NCI-H446 treated with DMSO at 0.1 percent for 48 hours (cell line): ENCODE data around the gene SQOR.
A peak's percentile ranks its signal among the peaks of the same experiment; 100 is the strongest.
"Not testable (repeated sequence)": the region's sequence is repeated elsewhere in the genome, so short reads cannot be mapped to it uniquely, and the experiment has no call there.

ENCODE experiments used
- DNase-seq: peaks from one replicate; lab custom pipeline; 2025; lab: John Stamatoyannopoulos, UW

The SQOR gene

GRCh38 chr15:45631776-45632175 lies 3.1 kb upstream of the SQOR start:
- no peak for DNase-seq

- no peak for DNase-seq
These were observed 386 bp downstream of the SQOR start for GRCh38 chr15:45635191-45635638.

GRCh38 chr15:45635763-45636292 lies 999 bp downstream of the SQOR start:
- no peak for DNase-seq

GRCh38 chr15:45637141-45637540 lies 2.3 kb downstream of the SQOR start:
- no peak for DNase-seq

- peak; percentile 17 for DNase-seq
These were observed 2.8 kb downstream of the SQOR start for GRCh38 chr15:45637552-45638033.

- DNase-seq = no peak
These were observed 5.8 kb downstream of the SQOR start for GRCh38 chr15:45640616-45641015.

DNA sequence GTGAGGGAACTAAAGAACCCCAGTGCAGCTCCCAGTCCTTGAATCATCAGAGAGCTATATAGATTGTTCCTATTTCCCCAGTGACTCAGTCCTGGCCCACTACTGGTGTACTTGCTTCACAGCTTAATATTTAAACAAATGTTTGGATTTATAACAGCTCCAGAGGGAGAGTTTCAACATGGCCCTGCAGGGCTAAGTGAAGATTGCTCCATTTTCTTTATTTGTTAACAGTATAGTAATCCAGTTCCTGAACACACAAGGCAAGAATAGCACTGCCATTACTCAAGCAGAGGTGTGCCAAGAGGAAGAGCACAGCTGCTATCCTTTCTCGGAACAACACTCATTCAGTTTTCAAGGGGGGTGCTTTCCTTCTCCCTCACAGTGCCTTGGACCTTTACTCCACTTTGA lies 6.5 kb downstream of the SQOR start:
- no peak for DNase-seq

GRCh38 chr15:45641999-45642932 lies 7.4 kb downstream of the SQOR start:
- no peak for DNase-seq

- no peak for DNase-seq
These were observed 9.6 kb downstream of the SQOR start for GRCh38 chr15:45644437-45644836.

- DNase-seq = no peak
These were observed 10.5 kb downstream of the SQOR start for GRCh38 chr15:45645026-45645980.

DNA sequence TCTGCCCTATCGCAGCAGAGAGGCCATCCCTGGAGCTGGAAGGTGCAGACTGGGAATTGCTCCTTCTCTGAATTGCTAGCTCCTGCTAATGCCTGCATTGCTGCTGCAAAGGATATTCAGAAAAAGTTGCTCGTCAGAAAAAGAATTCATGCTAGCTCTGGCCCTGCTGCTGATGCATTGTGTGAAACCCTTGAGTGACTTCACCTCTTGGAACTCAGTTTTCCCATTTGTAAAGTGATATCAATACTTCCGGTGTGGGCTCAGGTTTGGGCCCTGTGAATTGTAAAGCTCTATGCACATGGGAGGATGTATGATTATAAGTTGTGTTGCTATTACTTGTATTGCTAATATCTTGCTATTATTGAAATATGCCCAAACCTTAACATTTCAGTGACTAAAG lies 11.4 kb downstream of the SQOR start:
- no peak for DNase-seq

DNA sequence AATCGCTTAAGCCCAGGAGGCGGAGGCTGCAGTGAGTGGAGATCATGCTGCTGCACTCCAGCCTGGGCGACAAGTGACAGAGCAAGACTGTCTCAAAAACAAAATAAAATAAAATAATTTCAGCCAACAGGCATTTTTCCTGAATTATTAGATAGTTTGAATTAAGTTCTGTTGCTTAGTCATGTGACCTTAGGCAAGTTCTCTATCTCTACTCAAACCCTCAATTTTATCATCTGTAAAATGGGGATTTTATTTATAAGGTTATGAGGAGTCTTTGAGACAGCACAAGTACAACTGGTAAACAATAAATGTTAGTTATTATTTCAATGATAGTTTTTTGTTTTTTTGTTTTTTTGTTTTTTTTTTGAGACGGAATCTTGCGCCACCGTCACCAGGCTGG lies 13.0 kb downstream of the SQOR start:
- DNase-seq = no peak

DNA sequence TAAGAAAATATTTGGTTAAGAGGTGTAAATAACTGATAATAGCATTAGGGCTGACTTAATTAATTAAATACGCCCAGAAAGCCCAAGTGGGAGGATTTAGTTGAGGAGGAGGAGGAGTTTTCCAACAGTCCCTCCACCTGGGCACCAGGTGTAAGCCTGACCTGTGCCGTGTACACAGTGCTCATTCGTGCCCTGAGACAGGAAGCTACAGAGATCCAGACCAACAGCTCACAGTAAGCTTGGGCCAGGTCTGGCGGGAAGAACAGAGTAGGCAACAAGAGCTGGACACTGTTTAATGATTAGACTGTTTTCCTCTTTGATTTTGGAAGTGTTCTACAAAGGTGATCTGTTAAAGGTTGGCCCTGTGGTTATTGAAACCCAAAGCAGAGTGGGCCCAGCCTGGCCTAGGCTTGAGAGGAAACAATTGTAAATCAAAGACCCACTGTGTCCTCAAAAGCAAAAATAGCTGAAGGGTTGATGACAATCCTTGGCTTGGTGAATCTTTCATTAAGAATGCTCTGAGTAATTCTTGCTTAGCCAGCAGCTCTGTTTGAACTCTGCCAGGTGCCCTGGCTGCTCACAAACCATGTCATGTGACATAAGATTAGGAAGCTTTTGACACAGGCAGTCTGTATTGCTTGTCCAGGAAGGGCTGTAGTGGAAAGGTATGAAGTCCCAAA lies 13.8 kb downstream of the SQOR start:
- DNase-seq = no peak

GRCh38 chr15:45650007-45650406 lies 15.2 kb downstream of the SQOR start:
- DNase-seq = not testable (repeated sequence)

DNA sequence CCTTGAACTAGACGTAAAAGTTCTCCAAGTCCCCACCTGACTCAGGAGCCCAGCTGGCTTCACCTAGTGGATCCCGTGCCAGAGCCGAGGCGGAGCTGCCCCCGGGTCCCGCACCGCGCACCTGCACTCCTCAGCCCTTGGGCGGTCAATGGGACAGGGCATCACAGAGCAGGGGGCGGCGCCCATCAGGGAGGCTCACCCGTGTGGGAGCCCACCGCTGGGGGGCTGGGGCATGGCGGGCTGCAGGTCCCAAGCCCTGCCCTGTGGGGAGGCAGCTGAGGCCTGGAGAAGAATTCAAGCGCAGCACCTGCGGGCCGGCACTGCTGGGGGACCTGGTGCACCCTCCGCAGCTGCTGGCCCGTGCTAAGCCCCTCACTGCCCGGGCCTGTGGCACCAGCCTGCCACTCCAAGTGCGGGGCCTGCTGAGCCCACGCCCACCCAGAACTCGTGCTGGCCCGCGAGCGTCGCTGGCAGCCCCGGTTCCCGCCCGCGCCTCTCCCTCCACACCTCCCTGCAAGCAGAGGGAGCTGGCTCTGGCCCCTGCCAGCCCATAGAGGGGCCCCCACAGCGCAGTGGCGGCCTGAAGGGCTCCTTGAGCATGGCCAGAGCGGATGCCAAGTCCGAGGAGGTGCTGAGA lies 16.2 kb downstream of the SQOR start:
- DNase-seq = no peak

- DNase-seq = no peak
These were observed 19.0 kb downstream of the SQOR start for GRCh38 chr15:45653702-45654424.

DNA sequence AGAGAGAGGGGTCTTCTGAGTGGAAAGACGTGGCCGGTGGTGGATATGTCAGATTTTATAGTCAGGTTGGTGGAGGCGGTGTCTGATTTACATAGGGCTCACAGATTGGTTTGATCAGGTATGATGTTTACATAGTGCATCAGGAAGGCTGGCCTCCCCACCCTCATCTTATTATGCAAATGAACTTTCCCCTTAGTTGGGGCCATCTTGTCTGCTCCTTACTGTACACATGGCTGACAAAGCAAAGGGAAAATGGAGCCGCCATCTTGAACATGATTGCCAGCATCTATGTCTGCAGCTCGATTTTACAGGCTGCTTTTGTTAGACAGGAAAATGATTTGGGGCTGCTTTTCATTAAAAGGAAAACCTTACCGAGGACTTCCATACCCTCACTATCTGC lies 19.9 kb downstream of the SQOR start:
- no peak for DNase-seq

DNA sequence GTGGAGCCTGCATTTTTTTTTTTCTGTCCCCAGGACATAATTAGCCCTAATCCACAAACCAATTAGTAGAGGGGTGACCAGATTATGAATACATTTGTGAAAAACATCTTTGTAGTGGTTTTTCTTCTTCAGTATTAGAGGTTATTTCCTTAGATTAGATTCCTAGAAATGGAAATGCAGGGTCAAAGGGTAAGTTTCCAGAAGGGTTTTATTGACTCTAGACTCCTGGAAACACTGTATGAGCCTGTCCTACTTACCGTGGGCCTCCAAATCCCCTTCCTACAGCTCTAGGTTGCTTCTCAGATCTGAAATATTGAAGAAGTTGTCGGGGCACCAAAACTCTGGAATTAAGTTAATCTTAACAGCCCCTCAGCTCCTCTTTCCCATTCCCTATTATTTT lies 22.4 kb downstream of the SQOR start:
- no peak for DNase-seq

DNA sequence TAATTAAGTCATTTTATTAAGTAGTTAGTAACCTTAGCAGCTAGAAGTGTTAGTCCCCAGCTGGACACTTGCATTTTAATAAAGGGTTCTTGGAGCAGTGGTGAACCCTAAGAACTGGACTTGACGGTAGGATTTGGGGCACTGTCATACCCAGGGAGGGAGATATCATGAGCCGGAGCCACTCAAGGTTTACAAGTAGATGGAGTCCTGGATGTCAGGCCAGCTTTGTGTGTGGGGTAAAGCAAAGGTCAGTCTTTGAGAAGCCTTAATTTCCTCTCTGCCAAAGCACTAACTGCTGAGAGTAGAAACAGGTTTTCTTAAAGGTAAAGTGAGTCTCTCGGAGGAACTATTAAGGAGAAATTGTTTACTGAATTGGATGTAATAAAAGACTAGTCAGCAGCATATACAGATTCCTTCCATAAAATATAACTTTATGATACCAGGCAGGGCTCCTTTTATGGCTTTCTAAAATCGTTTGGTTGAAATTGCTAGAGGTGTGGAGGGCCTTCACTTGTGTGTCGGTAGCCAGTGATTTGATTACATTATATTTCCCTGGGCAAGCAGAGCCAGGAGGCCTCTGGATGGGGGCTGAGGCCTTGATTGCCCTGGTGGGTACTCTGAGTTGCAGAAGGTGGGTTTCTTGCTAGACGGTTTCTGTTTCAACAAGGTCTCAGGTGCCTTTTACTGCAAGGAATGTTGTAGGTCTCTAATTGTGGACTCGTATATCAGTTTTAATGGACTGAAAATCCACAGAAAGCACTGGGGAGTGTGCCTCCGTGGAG lies 23.1 kb downstream of the SQOR start:
- no peak for DNase-seq
